Trophoblast cell (in vitro differentiated cells and primary cell): ENCODE results near the gene MAPK7.
A peak's percentile ranks its signal among the peaks of the same experiment; 100 is the strongest.

ENCODE experiments used
- DNase-seq, 2 donors: peaks; one replicate each; pipeline ENCODE4 v3.0.0-alpha.2; 2016
- H2AFZ ChIP-seq: 2 replicates; pipeline ENCODE4 v1.6.1; 2013; ENCODE audit warnings: low read length, moderate library complexity, mild to moderate bottlenecking; ENCODE audit not compliant: insufficient read depth, poor library complexity
- H2AK5ac ChIP-seq: 2 replicates; pipeline ENCODE4 v1.6.1; 2013; ENCODE audit warnings: mild to moderate bottlenecking, low read length
- H2BK120ac ChIP-seq: 2 replicates; pipeline ENCODE4 v1.6.1; 2013; ENCODE audit warnings: low read length, mild to moderate bottlenecking, moderate library complexity; ENCODE audit not compliant: insufficient read depth, poor library complexity
- H2BK12ac ChIP-seq: 2 replicates; pipeline ENCODE4 v1.6.1; 2013; ENCODE audit warnings: mild to moderate bottlenecking, low read length, moderate library complexity
- H2BK5ac ChIP-seq: 2 replicates; pipeline ENCODE4 v1.6.1; 2013; ENCODE audit warnings: low read length, low read depth, moderate library complexity, mild to moderate bottlenecking; ENCODE audit not compliant: poor library complexity
- H3K14ac ChIP-seq: 2 replicates; pipeline ENCODE4 v1.6.1; 2013; ENCODE audit warnings: mild to moderate bottlenecking, low read length
- H3K18ac ChIP-seq: 2 replicates; pipeline ENCODE4 v1.6.1; 2013; ENCODE audit warnings: mild to moderate bottlenecking, low read length
- H3K23ac ChIP-seq: 2 replicates; pipeline ENCODE4 v1.6.1; 2013; ENCODE audit warnings: low read length
- H3K27ac ChIP-seq: 2 replicates; pipeline ENCODE4 v1.5.1; 2013; ENCODE audit warnings: low read depth, mild to moderate bottlenecking, inconsistent platforms, low read length, moderate library complexity
- H3K27me3 ChIP-seq: 2 replicates; pipeline ENCODE4 v1.6.1; 2013; ENCODE audit warnings: inconsistent platforms, mild to moderate bottlenecking, low read length, moderate library complexity; ENCODE audit not compliant: insufficient read depth
- H3K36me3 ChIP-seq, 2 experiments: 1 replicate in 1 of 2; 2 replicates in 1 of 2; pipeline ENCODE4 v1.6.1; 2013; ENCODE audit warnings: low read length in 2 of 2, mild to moderate bottlenecking in 2 of 2, moderate library complexity in 1 of 2; ENCODE audit not compliant: insufficient read depth in 2 of 2, control insufficient read depth in 1 of 2
- H3K4ac ChIP-seq: 2 replicates; pipeline ENCODE4 v1.6.1; 2013; ENCODE audit warnings: low read depth, mild to moderate bottlenecking, low read length, moderate library complexity
- H3K4me1 ChIP-seq, 2 experiments: 1 replicate in 1 of 2; 2 replicates in 1 of 2; pipeline ENCODE4 v1.6.1; 2013; ENCODE audit warnings: low read length in 2 of 2, mild to moderate bottlenecking in 2 of 2, moderate library complexity in 1 of 2; ENCODE audit not compliant: insufficient read depth in 2 of 2, control insufficient read depth in 1 of 2
- H3K4me2 ChIP-seq: 2 replicates; pipeline ENCODE4 v1.6.1; 2013; ENCODE audit warnings: inconsistent platforms, mild to moderate bottlenecking, low read length, moderate library complexity
- H3K4me3 ChIP-seq: 2 replicates; pipeline ENCODE4 v1.5.1; 2013; ENCODE audit warnings: mild to moderate bottlenecking, low read depth, low read length, inconsistent platforms
- H3K79me1 ChIP-seq: one replicate; pipeline ENCODE4 v1.6.1; 2013; ENCODE audit warnings: low read length
- H3K79me2 ChIP-seq: 2 replicates; pipeline ENCODE4 v1.6.1; 2013; ENCODE audit warnings: low read length, mild to moderate bottlenecking; ENCODE audit not compliant: control insufficient read depth, insufficient read depth, poor library complexity
- H3K9ac ChIP-seq: 2 replicates; pipeline ENCODE4 v1.6.1; 2013; ENCODE audit warnings: mild to moderate bottlenecking, low read length
- H3K9me3 ChIP-seq: 2 replicates; pipeline ENCODE4 v1.6.1; 2013; ENCODE audit warnings: low read depth, mild to moderate bottlenecking, control low read depth, inconsistent platforms, low read length; ENCODE audit not compliant: insufficient read depth
- H4K12ac ChIP-seq: 2 replicates; pipeline ENCODE4 v1.6.1; 2013; ENCODE audit warnings: low read depth, mild to moderate bottlenecking, low read length, moderate library complexity
- H4K8ac ChIP-seq: 2 replicates; pipeline ENCODE4 v1.6.1; 2013; ENCODE audit warnings: low read depth, mild to moderate bottlenecking, low read length, moderate library complexity
- H4K91ac ChIP-seq: one replicate; pipeline ENCODE4 v1.6.1; 2013; ENCODE audit warnings: low read depth, mild to moderate bottlenecking, low read length, moderate library complexity
- WGBS: extraction: QIAGEN DNeasy Blood & Tissue Kit; methylation state at CpG from one replicate; pipeline ENCODE4 v1.1.7; 2013; ENCODE audit warnings: missing lambda C conversion rate; ENCODE audit not compliant: insufficient read length, insufficient coverage; ENCODE audit errors: extremely low coverage; 5-methylcytosine and 5-hydroxymethylcytosine counted together

Gene MAPK7

DNA sequence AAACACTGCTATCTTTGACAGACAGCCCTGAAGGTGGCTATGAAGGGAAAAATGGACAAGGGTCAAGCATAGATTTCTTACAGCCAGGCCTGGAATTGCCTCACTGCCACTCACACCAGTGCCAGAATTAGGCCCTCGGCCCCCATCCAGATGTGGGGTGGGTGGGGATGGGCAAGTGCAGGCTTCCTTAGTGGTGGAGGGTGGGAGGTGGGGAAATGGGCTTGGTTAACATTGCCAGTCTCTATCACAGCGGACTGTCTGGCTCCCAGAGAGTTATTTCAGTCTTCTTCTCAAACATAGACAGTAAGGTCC lies 40.6 kb upstream of the MAPK7 start:
- DNase-seq = no peak
- H3K79me2 ChIP-seq = no peaks in the 10 kb centered on the region
- WGBS = no CpG with 5 or more reads among the region's 2 CpGs
- H3K4me2 ChIP-seq = no peak overlapping the region
- no peaks in the 10 kb centered on the region for H3K9me3 ChIP-seq
- H4K91ac ChIP-seq = no peak overlapping the region
- no peak overlapping the region for H4K8ac ChIP-seq
- H3K9ac ChIP-seq = no peak overlapping the region
- no peak overlapping the region for H4K12ac ChIP-seq
- no peak overlapping the region for H2AK5ac ChIP-seq
- no peak overlapping the region for H3K27ac ChIP-seq
- H3K14ac ChIP-seq = no peak overlapping the region
- H3K27me3 ChIP-seq = no peaks in the 10 kb centered on the region
- H3K4me1 ChIP-seq = peaks cover 14 to 16% of the 10 kb centered on the region in 2 experiments
- peaks cover 20 to 26% of the 10 kb centered on the region in 2 experiments for H3K36me3 ChIP-seq
- no peak overlapping the region for H2BK120ac ChIP-seq
- no peak overlapping the region for H3K4ac ChIP-seq
- no peak overlapping the region for H2AFZ ChIP-seq
- no peak overlapping the region for H3K23ac ChIP-seq
- peaks cover 6% of the 10 kb centered on the region for H3K79me1 ChIP-seq
- H3K4me3 ChIP-seq = no peak overlapping the region
- no peak overlapping the region for H3K18ac ChIP-seq
- H2BK12ac ChIP-seq = no peak overlapping the region
- H2BK5ac ChIP-seq = no peak overlapping the region

- no peak overlapping the region for H3K23ac ChIP-seq
- H3K4me3 ChIP-seq = no peak overlapping the region
- no peak overlapping the region for H2AFZ ChIP-seq
- no peak overlapping the region for H4K12ac ChIP-seq
- H3K27ac ChIP-seq = no peak overlapping the region
- H3K79me2 ChIP-seq = no peaks in the 10 kb centered on the region
- no peak overlapping the region for H2AK5ac ChIP-seq
- H3K9ac ChIP-seq = no peak overlapping the region
- WGBS = no CpG with 5 or more reads among the region's 7 CpGs
- no peaks in the 10 kb centered on the region for H3K27me3 ChIP-seq
- peaks cover 14 to 16% of the 10 kb centered on the region in 2 experiments for H3K4me1 ChIP-seq
- peaks cover 15 to 19% of the 10 kb centered on the region in 2 experiments for H3K36me3 ChIP-seq
- H3K4ac ChIP-seq = no peak overlapping the region
- no peaks in the 10 kb centered on the region for H3K9me3 ChIP-seq
- peaks cover 6% of the 10 kb centered on the region for H3K79me1 ChIP-seq
- DNase-seq = peak; percentile 65 to 86
- no peak overlapping the region for H3K18ac ChIP-seq
- no peak overlapping the region for H4K8ac ChIP-seq
- H2BK5ac ChIP-seq = no peak overlapping the region
- H2BK120ac ChIP-seq = no peak overlapping the region
- H3K4me2 ChIP-seq = no peak overlapping the region
- no peak overlapping the region for H4K91ac ChIP-seq
- no peak overlapping the region for H2BK12ac ChIP-seq
- no peak overlapping the region for H3K14ac ChIP-seq
These were observed 40.0 kb upstream of the MAPK7 start for GRCh38 chr17:19338031-19338990.

- Histone ChIP-seq H2AK5ac (no peak overlapping the region), H2BK12ac (no peak overlapping the region), H4K12ac (no peak overlapping the region), H3K79me2 (no peaks in the 10 kb centered on the region), H3K14ac (no peak overlapping the region), H2BK120ac (no peak overlapping the region), H3K4ac (no peak overlapping the region), H3K9me3 (no peaks in the 10 kb centered on the region), H3K27ac (no peak overlapping the region), H2AFZ (no peak overlapping the region), H3K9ac (no peak overlapping the region), H4K91ac (no peak overlapping the region), H3K4me2 (no peak overlapping the region), H3K23ac (no peak overlapping the region), H3K18ac (no peak overlapping the region), H3K36me3 (peaks cover 4 to 9% of the 10 kb centered on the region in 2 experiments), H3K79me1 (peaks cover 6% of the 10 kb centered on the region), H3K27me3 (no peaks in the 10 kb centered on the region), H3K4me3 (no peak overlapping the region), H4K8ac (no peak overlapping the region), H3K4me1 (peaks cover 14 to 16% of the 10 kb centered on the region in 2 experiments), H2BK5ac (no peak overlapping the region)
- no CpG with 5 or more reads among the region's 2 CpGs for WGBS
- DNase-seq = no peak
These were observed 38.9 kb upstream of the MAPK7 start for GRCh38 chr17:19339341-19339815.

DNA sequence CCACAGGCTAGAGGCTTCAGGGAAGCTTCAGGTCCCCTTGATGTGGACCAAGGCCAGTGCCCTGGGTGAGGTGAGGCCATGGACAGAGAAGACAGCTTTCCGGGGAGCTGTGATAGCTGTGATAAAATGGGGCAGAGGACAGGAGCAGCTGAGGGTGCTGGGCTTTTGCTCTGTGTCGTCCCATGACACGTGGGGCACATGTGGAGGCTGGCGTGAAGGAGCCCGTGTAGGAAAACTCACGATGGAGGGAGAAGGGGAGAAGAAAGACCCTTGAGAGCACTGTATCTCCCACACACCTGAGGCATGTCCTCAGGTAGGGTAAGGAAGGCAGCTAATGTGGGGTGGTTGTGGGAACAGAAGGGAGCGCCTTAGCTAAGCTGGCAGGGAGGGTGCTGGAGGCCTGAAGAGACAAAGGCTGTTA lies 37.1 kb upstream of the MAPK7 start:
- no peak overlapping the region for H3K18ac ChIP-seq
- H3K36me3 ChIP-seq = peaks cover 1 to 4% of the 10 kb centered on the region in 2 experiments
- no peaks in the 10 kb centered on the region for H3K27me3 ChIP-seq
- no peak overlapping the region for H2BK120ac ChIP-seq
- no peak overlapping the region for H2BK5ac ChIP-seq
- H4K91ac ChIP-seq = no peak overlapping the region
- no peak overlapping the region for H3K4ac ChIP-seq
- no peak for DNase-seq
- H3K79me2 ChIP-seq = no peaks in the 10 kb centered on the region
- H2AK5ac ChIP-seq = no peak overlapping the region
- H3K4me2 ChIP-seq = no peak overlapping the region
- H4K8ac ChIP-seq = no peak overlapping the region
- H3K9ac ChIP-seq = no peak overlapping the region
- H2BK12ac ChIP-seq = no peak overlapping the region
- no peak overlapping the region for H4K12ac ChIP-seq
- no peaks in the 10 kb centered on the region for H3K9me3 ChIP-seq
- no peak overlapping the region for H3K14ac ChIP-seq
- peaks cover 14 to 16% of the 10 kb centered on the region in 2 experiments for H3K4me1 ChIP-seq
- no peak overlapping the region for H3K23ac ChIP-seq
- H2AFZ ChIP-seq = no peak overlapping the region
- H3K27ac ChIP-seq = no peak overlapping the region
- H3K4me3 ChIP-seq = no peak overlapping the region
- H3K79me1 ChIP-seq = peaks cover 6% of the 10 kb centered on the region
- no CpG with 5 or more reads among the region's 7 CpGs for WGBS
